Large intestine (tissue), 12 donors: ENCODE results near the gene SPRY1. TPM values are rescaled to one million over a fixed set of nuclear protein-coding genes. Genes with fewer than 3 reads are reported as not detected.
A peak's percentile ranks its signal among the peaks of the same experiment; 100 is the strongest.

Experiments
- DNase-seq, 2 donors: peaks; one replicate each; pipeline versions ENCODE4 v3.0.0 to v3.0.0-alpha.2; 2013
- H3K27ac ChIP-seq: one replicate; pipeline ENCODE4 v1.5.1; 2013; ENCODE audit warnings: low read length
- H3K27me3 ChIP-seq: 2 replicates; pipeline ENCODE4 v1.6.1; 2013; ENCODE audit warnings: low read length; ENCODE audit not compliant: control insufficient read depth, insufficient read depth
- H3K36me3 ChIP-seq: 2 replicates; pipeline ENCODE4 v1.6.1; 2013; ENCODE audit warnings: low read length; ENCODE audit not compliant: control insufficient read depth, insufficient read depth
- H3K4me1 ChIP-seq: one replicate; pipeline ENCODE4 v1.6.1; 2013; ENCODE audit warnings: low read length; ENCODE audit not compliant: control insufficient read depth, insufficient read depth
- H3K4me3 ChIP-seq: one replicate; pipeline ENCODE4 v1.5.1; 2013; ENCODE audit warnings: low read length
- H3K9me3 ChIP-seq: one replicate; pipeline ENCODE4 v1.6.1; 2013; ENCODE audit warnings: mild to moderate bottlenecking, low read depth, low read length, moderate library complexity; ENCODE audit not compliant: control insufficient read depth
- WGBS: methylation state at CpG from one replicate; pipeline ENCODE4 v1.1.5; 2013; ENCODE audit warnings: low lambda C conversion rate; ENCODE audit not compliant: insufficient coverage; 5-methylcytosine and 5-hydroxymethylcytosine counted together
- long read RNA-seq, 11 donors: transcript quantifications; one replicate each; lab custom pipeline, GENCODE V29; 2026
- polyA plus RNA-seq: library from polyadenylated mRNA; unstranded; fragments of 120-200 nt; gene quantifications from one replicate; pipeline ENCODE4 v1.2.1, GENCODE V29; 2013

SPRY1 gene
- polyA plus RNA-seq, result 97.7 TPM
- long read RNA-seq, donor 1, transcript SPRY1-206 (2 exons, 849 nt), result major isoform, 15 of 25 reads
- long read RNA-seq, donor 1, partial matches to known transcripts, result 0 of 25 reads
- long read RNA-seq, donor 1, other reads (novel, unspliced or antisense), result 7 of 25 reads
- long read RNA-seq, donor 2, transcript SPRY1-206 (2 exons, 849 nt), result major isoform, 29 of 33 reads
- long read RNA-seq, donor 2, partial matches to known transcripts, result 0 of 33 reads
- long read RNA-seq, donor 2, other reads (novel, unspliced or antisense), result 0 of 33 reads
- long read RNA-seq, donor 3, transcript SPRY1-204 (2 exons, 1,012 nt), result minor isoform, 7 of 62 reads
- long read RNA-seq, donor 3, transcript SPRY1-206 (2 exons, 849 nt), result major isoform, 37 of 62 reads
- long read RNA-seq, donor 3, partial matches to known transcripts, result 0 of 62 reads
- long read RNA-seq, donor 3, other reads (novel, unspliced or antisense), result 16 of 62 reads
- long read RNA-seq, donor 4, transcript SPRY1-206 (2 exons, 849 nt), result major isoform, 8 of 8 reads
- long read RNA-seq, donor 4, partial matches to known transcripts, result 0 of 8 reads
- long read RNA-seq, donor 4, other reads (novel, unspliced or antisense), result 0 of 8 reads
- long read RNA-seq, donor 5, partial matches to known transcripts, result 0 of 12 reads
- long read RNA-seq, donor 5, other reads (novel, unspliced or antisense), result 5 of 12 reads
- long read RNA-seq, donor 6, transcript SPRY1-204 (2 exons, 1,012 nt), result minor isoform, 9 of 46 reads
- long read RNA-seq, donor 6, transcript SPRY1-206 (2 exons, 849 nt), result major isoform, 10 of 46 reads
- long read RNA-seq, donor 6, partial matches to known transcripts, result 20 of 46 reads
- long read RNA-seq, donor 6, other reads (novel, unspliced or antisense), result 5 of 46 reads
- long read RNA-seq, donor 7, transcript SPRY1-206 (2 exons, 849 nt), result major isoform, 10 of 17 reads
- long read RNA-seq, donor 7, partial matches to known transcripts, result 0 of 17 reads
- long read RNA-seq, donor 7, other reads (novel, unspliced or antisense), result 7 of 17 reads
- long read RNA-seq, donor 8, transcript SPRY1-206 (2 exons, 849 nt), result major isoform, 32 of 48 reads
- long read RNA-seq, donor 8, transcript SPRY1-204 (2 exons, 1,012 nt), result minor isoform, 6 of 48 reads
- long read RNA-seq, donor 8, partial matches to known transcripts, result 0 of 48 reads
- long read RNA-seq, donor 8, other reads (novel, unspliced or antisense), result 7 of 48 reads
- long read RNA-seq, donor 9, transcript SPRY1-206 (2 exons, 849 nt), result major isoform, 9 of 20 reads
- long read RNA-seq, donor 9, partial matches to known transcripts, result 0 of 20 reads
- long read RNA-seq, donor 9, other reads (novel, unspliced or antisense), result 9 of 20 reads
- long read RNA-seq, donor 10, transcript SPRY1-206 (2 exons, 849 nt), result major isoform, 33 of 46 reads
- long read RNA-seq, donor 10, partial matches to known transcripts, result 0 of 46 reads
- long read RNA-seq, donor 10, other reads (novel, unspliced or antisense), result 12 of 46 reads
- long read RNA-seq, donor 11, transcript SPRY1-206 (2 exons, 849 nt), result major isoform, 11 of 19 reads
- long read RNA-seq, donor 11, partial matches to known transcripts, result 0 of 19 reads
- long read RNA-seq, donor 11, other reads (novel, unspliced or antisense), result 6 of 19 reads

- peaks cover 4% of the 10 kb centered on the region for H3K9me3 ChIP-seq
- peaks cover 4% of the 10 kb centered on the region for H3K4me1 ChIP-seq
- H3K4me3 ChIP-seq, result peak within 1 kb of the TSS; percentile 77
- WGBS, result 3% methylated on average over 8 of the region's 20 CpGs
- H3K36me3 ChIP-seq, result peaks cover 4% of the 10 kb centered on the region
- peak; percentile 94 to 97 for DNase-seq
- no peaks in the 10 kb centered on the region for H3K27me3 ChIP-seq
- peak within 1 kb of the TSS; percentile 94 for H3K27ac ChIP-seq
Measured at GRCh38 chr4:123396307-123397143, at the start of gene SPRY1. TSS of gene SPRY1 (plus strand) at chr4:123396795. CDS start at chr4:123401592, 4,797 bp downstream.

- peaks cover 20% of the 10 kb centered on the region for H3K4me1 ChIP-seq
- no peak for DNase-seq
- no CpG with 5 or more reads among the region's 5 CpGs for WGBS
- no peak overlapping the region for H3K27ac ChIP-seq
- H3K36me3 ChIP-seq, result no peaks in the 10 kb centered on the region
- no peaks in the 10 kb centered on the region for H3K27me3 ChIP-seq
- no peaks in the 10 kb centered on the region for H3K9me3 ChIP-seq
- H3K4me3 ChIP-seq, result no peak overlapping the region
Measured at GRCh38 chr4:123346951-123347350, 49.6 kb upstream of the SPRY1 start.

GRCh38 chr4:123348946-123349345 is 47.6 kb upstream of the SPRY1 start:
- Histone ChIP-seq H3K27ac (peak overlapping the region; percentile 74), H3K4me1 (peaks cover 20% of the 10 kb centered on the region), H3K36me3 (no peaks in the 10 kb centered on the region), H3K4me3 (no peak overlapping the region), H3K9me3 (no peaks in the 10 kb centered on the region), H3K27me3 (no peaks in the 10 kb centered on the region)
- WGBS, result no CpG with 5 or more reads among the region's 4 CpGs
- DNase-seq, result peak; percentile 45 to 77

- peak overlapping the region; percentile 74 for H3K27ac ChIP-seq
- DNase-seq, result peak; percentile 66 to 81
- 27% methylated on average over 2 of the region's 7 CpGs for WGBS
- no peaks in the 10 kb centered on the region for H3K36me3 ChIP-seq
- no peak overlapping the region for H3K4me3 ChIP-seq
- peaks cover 20% of the 10 kb centered on the region for H3K4me1 ChIP-seq
- no peaks in the 10 kb centered on the region for H3K27me3 ChIP-seq
- H3K9me3 ChIP-seq, result no peaks in the 10 kb centered on the region
Measured at GRCh38 chr4:123349421-123350190, 47.0 kb upstream of the SPRY1 start.

GRCh38 chr4:123350191-123350544 is 46.4 kb upstream of the SPRY1 start:
- H3K4me1 ChIP-seq, result peaks cover 20% of the 10 kb centered on the region
- no peaks in the 10 kb centered on the region for H3K36me3 ChIP-seq
- H3K27ac ChIP-seq, result peak overlapping the region; percentile 74
- no peaks in the 10 kb centered on the region for H3K9me3 ChIP-seq
- no peaks in the 10 kb centered on the region for H3K27me3 ChIP-seq
- no peak overlapping the region for H3K4me3 ChIP-seq
- no CpG with 5 or more reads among the region's 5 CpGs for WGBS
- peak; percentile 92 to 95 for DNase-seq

GRCh38 chr4:123350726-123351125 is 45.9 kb upstream of the SPRY1 start:
- H3K4me1 ChIP-seq, result peaks cover 20% of the 10 kb centered on the region
- no peak overlapping the region for H3K4me3 ChIP-seq
- DNase-seq, result no peak
- no peaks in the 10 kb centered on the region for H3K36me3 ChIP-seq
- H3K27me3 ChIP-seq, result no peaks in the 10 kb centered on the region
- H3K27ac ChIP-seq, result peak overlapping the region; percentile 74
- H3K9me3 ChIP-seq, result no peaks in the 10 kb centered on the region
- 100% methylated on average over 2 of the region's 6 CpGs for WGBS

GRCh38 chr4:123351713-123352112 is 44.9 kb upstream of the SPRY1 start:
- DNase-seq, result peak; percentile 56 to 80
- Histone ChIP-seq H3K9me3 (no peaks in the 10 kb centered on the region), H3K36me3 (no peaks in the 10 kb centered on the region), H3K27ac (peak overlapping the region; percentile 18), H3K27me3 (no peaks in the 10 kb centered on the region), H3K4me3 (peak overlapping the region; percentile 28), H3K4me1 (peaks cover 20% of the 10 kb centered on the region)
- whole genome bisulfite sequencing, result no CpG with 5 or more reads among the region's 19 CpGs

- Histone ChIP-seq H3K4me3 (peak overlapping the region; percentile 28), H3K4me1 (peaks cover 20% of the 10 kb centered on the region), H3K27me3 (no peaks in the 10 kb centered on the region), H3K27ac (no peak overlapping the region), H3K36me3 (no peaks in the 10 kb centered on the region), H3K9me3 (no peaks in the 10 kb centered on the region)
- WGBS, result 80% methylated on average over 2 of the region's 6 CpGs
- DNase-seq, result no peak
Measured at GRCh38 chr4:123352240-123352945, 44.2 kb upstream of the SPRY1 start.
